Gastrocnemius medialis (tissue), 4 donors: ENCODE data around the gene PDZD4. TPM values are rescaled to one million over a fixed set of nuclear protein-coding genes. Genes with fewer than 3 reads are reported as not detected.
"Not testable (repeated sequence)": the region's sequence is repeated elsewhere in the genome, so short reads cannot be mapped to it uniquely, and the experiment has no call there.

Source experiments
- ATAC-seq, 2 donors: fragments of 150-250 bp; one replicate each; pipeline ENCODE4 v1.9.1; 2016
- DNase-seq, 2 donors: peaks; one replicate each; pipeline ENCODE4 v3.0.0-alpha.2; 2019
- H3K27ac ChIP-seq, 4 donors: fragments of 200-600 bp; sonication (generic); 1 replicate in 1 of 4; 2 replicates in 3 of 4; pipeline ENCODE4 v1.5.1; 2016 to 2018; ENCODE audit warnings: mild to moderate bottlenecking in 2 of 4, moderate library complexity in 1 of 4
- H3K27me3 ChIP-seq, 3 donors: fragments of 200-600 bp; sonication (generic) in 2 of 3; 1 replicate in 1 of 3; 2 replicates in 2 of 3; pipeline versions ENCODE4 v1.5.1 to v1.6.0; 2016 to 2019; ENCODE audit warnings: mild to moderate bottlenecking in 1 of 3, moderate library complexity in 1 of 3
- H3K36me3 ChIP-seq, 2 donors: fragments of 200-600 bp; sonication (generic) in 1 of 2; one replicate each; pipeline ENCODE4 v1.5.1; 2017 to 2018
- H3K4me1 ChIP-seq, 2 donors: fragments of 200-600 bp; sonication (generic) in 1 of 2; one replicate each; pipeline ENCODE4 v1.5.1; 2016 to 2017; ENCODE audit warnings: mild to moderate bottlenecking in 2 of 2
- H3K4me3 ChIP-seq, 4 donors: fragments of 200-600 bp; sonication (generic) in 3 of 4; 1 replicate in 1 of 4; 2 replicates in 3 of 4; pipeline ENCODE4 v1.5.1; 2016 to 2019; ENCODE audit warnings: mild to moderate bottlenecking in 2 of 4
- H3K9me3 ChIP-seq, 3 donors: fragments of 200-600 bp; sonication (generic) in 2 of 3; 1 replicate in 1 of 3; 2 replicates in 2 of 3; pipeline ENCODE4 v1.5.1; 2016 to 2019
- CTCF ChIP-seq, 5 experiments: fragments of 450-650 bp in 3 of 5; fragments of 200-600 bp in 2 of 5; sonication (generic) in 2 of 5; IDR thresholded peaks in 4 of 5; conservative IDR thresholded peaks in 1 of 5; 1 replicate in 4 of 5; 2 replicates in 1 of 5; pipeline ENCODE4 v1.5.1; 2016 to 2019; ENCODE audit warnings: antibody characterized with exemption in 5 of 5, mild to moderate bottlenecking in 3 of 5, moderate library complexity in 3 of 5
- POLR2A ChIP-seq, 2 donors: fragments of 450-650 bp; IDR thresholded peaks; one replicate each; pipeline ENCODE4 v1.6.1; 2017; ENCODE audit warnings: antibody characterized with exemption in 2 of 2, mild to moderate bottlenecking in 2 of 2, moderate library complexity in 2 of 2
- in situ Hi-C, 4 donors: fragments of 200-750 bp; cut with MboI; loops; one replicate each; pipeline versions ENCODE4 v1.15.0 to v1.8.0; 2017; ENCODE audit warnings: low sequenced_read_pairs in 4 of 4
- intact Hi-C: fragments of 100-400 bp; cut with DNase I; formaldehyde crosslinking; loops from one replicate; pipeline ENCODE4 v1.15.1; 2023; ENCODE audit warnings: low total_unique reads
- total RNA-seq, 4 donors: library from RNA; depleted of rRNA; stranded (reverse); fragments of >200 nt; gene quantifications; one replicate each; pipeline versions ENCODE4 v1.1.0 to v1.2.3, GENCODE V29; 2016

The PDZD4 gene
- total RNA-seq, 4 donors from 2014 or later = 0.59 to 2.2 (median 1.4) TPM

- Histone ChIP-seq H3K4me1 (no peaks in the 10 kb centered on the region), H3K36me3 (no peaks in the 10 kb centered on the region), H3K27me3 (peaks cover 0 to 10% (median 8%) of the 10 kb centered on the region in 3 donors), H3K9me3 (no peaks in the 10 kb centered on the region), H3K27ac (no peak overlapping the region), H3K4me3 (peak overlapping the region; percentile 41 to 56 (median 47))
- DNase-seq (no peak), ATAC-seq (peak in 1 of 2 donors; percentile 60)
- TF ChIP-seq POLR2A (IDR thresholded peaks at IDR 0.05) (no peak), CTCF (IDR thresholded peaks at IDR 0.05 in 4 of 5, conservative IDR thresholded peaks at IDR 0.05 in 1 of 5) (no peak)
- intact Hi-C loops = no loop called here
- in situ Hi-C loops = no loop called here
Observed at GRCh38 chrX:153818571-153819383, 11.6 kb downstream of the PDZD4 start.

GRCh38 chrX:153818064-153818463, 12.3 kb downstream of the PDZD4 start:
- H3K27me3 ChIP-seq, ATAC-seq, H3K4me1 ChIP-seq, H3K4me3 ChIP-seq, in situ Hi-C loops, H3K36me3 ChIP-seq, H3K27ac ChIP-seq, DNase-seq, H3K9me3 ChIP-seq, intact Hi-C loops: not testable (repeated sequence)

GRCh38 chrX:153816831-153817690, 13.3 kb downstream of the PDZD4 start:
- H3K4me1 ChIP-seq = no peaks in the 10 kb centered on the region
- ATAC-seq (no peak), DNase-seq (no peak)
- H3K9me3 ChIP-seq = no peaks in the 10 kb centered on the region
- in situ Hi-C loops = no loop called here
- H3K27ac ChIP-seq = no peak overlapping the region
- no peaks in the 10 kb centered on the region for H3K36me3 ChIP-seq
- TF ChIP-seq POLR2A (IDR thresholded peaks at IDR 0.05) (no peak), CTCF (IDR thresholded peaks at IDR 0.05 in 4 of 5, conservative IDR thresholded peaks at IDR 0.05 in 1 of 5) (no peak)
- intact Hi-C loops = no loop called here
- peaks cover 0 to 10% (median 8%) of the 10 kb centered on the region in 3 donors for H3K27me3 ChIP-seq
- H3K4me3 ChIP-seq = no peak overlapping the region

GRCh38 chrX:153814591-153815315, 15.6 kb downstream of the PDZD4 start:
- Histone ChIP-seq H3K4me1 (no peaks in the 10 kb centered on the region), H3K27me3 (peaks cover 0 to 8% (median 5%) of the 10 kb centered on the region in 3 donors), H3K4me3 (no peak overlapping the region), H3K9me3 (no peaks in the 10 kb centered on the region), H3K27ac (no peak overlapping the region), H3K36me3 (no peaks in the 10 kb centered on the region)
- in situ Hi-C loops = no loop called here
- TF ChIP-seq POLR2A (IDR thresholded peaks at IDR 0.05) = no peak
- TF ChIP-seq CTCF (IDR thresholded peaks at IDR 0.05 in 4 of 5, conservative IDR thresholded peaks at IDR 0.05 in 1 of 5) = no peak
- ATAC-seq (no peak), DNase-seq (no peak)
- intact Hi-C loops = no loop called here
